COR-L47 (cell line): ENCODE measurements around the gene FREM3.

Source experiments
- DNase-seq: peaks from one replicate; lab custom pipeline; 2025; lab: John Stamatoyannopoulos, UW

The FREM3 gene

GRCh38 chr4:143667461-143667860 lies 33.0 kb downstream of the FREM3 start:
- no peak for DNase-seq

- no peak for DNase-seq
Observed at GRCh38 chr4:143658336-143658735, 42.1 kb downstream of the FREM3 start.

- DNase-seq = no peak
Observed at GRCh38 chr4:143654571-143654970, 45.9 kb downstream of the FREM3 start.

GRCh38 chr4:143653031-143653430 lies 47.4 kb downstream of the FREM3 start:
- DNase-seq = no peak

- DNase-seq = no peak
Observed at GRCh38 chr4:143643399-143643798, 57.1 kb downstream of the FREM3 start.

- DNase-seq = no peak
Observed at GRCh38 chr4:143642611-143643010, 57.9 kb downstream of the FREM3 start.

- DNase-seq = no peak
Observed at GRCh38 chr4:143641361-143641760, 59.1 kb downstream of the FREM3 start.

- DNase-seq = no peak
Observed at GRCh38 chr4:143634763-143635162, 65.7 kb downstream of the FREM3 start.

- no peak for DNase-seq
Observed at GRCh38 chr4:143633833-143634232, 66.6 kb downstream of the FREM3 start.

- no peak for DNase-seq
Observed at GRCh38 chr4:143626134-143626911, 74.2 kb downstream of the FREM3 start.

GRCh38 chr4:143625632-143626031 lies 74.8 kb downstream of the FREM3 start:
- no peak for DNase-seq

- DNase-seq = no peak
Observed at GRCh38 chr4:143623896-143624295, 76.6 kb downstream of the FREM3 start.

GRCh38 chr4:143618811-143619210 lies 81.7 kb downstream of the FREM3 start:
- DNase-seq = no peak

GRCh38 chr4:143617994-143618679 lies 82.3 kb downstream of the FREM3 start:
- no peak for DNase-seq

GRCh38 chr4:143616771-143617170 lies 83.7 kb downstream of the FREM3 start:
- DNase-seq = no peak

- DNase-seq = no peak
Observed at GRCh38 chr4:143609492-143609891, 91.0 kb downstream of the FREM3 start.

- no peak for DNase-seq
Observed at GRCh38 chr4:143606480-143606879, 94.0 kb downstream of the FREM3 start.

- no peak for DNase-seq
Observed at GRCh38 chr4:143599827-143600226, 100.6 kb downstream of the FREM3 start.

GRCh38 chr4:143598816-143599215 lies 101.7 kb downstream of the FREM3 start:
- no peak for DNase-seq

GRCh38 chr4:143597276-143597675 lies 103.2 kb downstream of the FREM3 start:
- no peak for DNase-seq

GRCh38 chr4:143587703-143588102 lies 112.8 kb downstream of the FREM3 start:
- DNase-seq = peak; percentile 20

GRCh38 chr4:143586080-143586479 lies 114.4 kb downstream of the FREM3 start:
- no peak for DNase-seq

GRCh38 chr4:143585548-143585947 lies 114.9 kb downstream of the FREM3 start:
- no peak for DNase-seq
